HCT116 (cell line): ENCODE results near the gene ADGRD1. TPM values are rescaled to one million over a fixed set of nuclear protein-coding genes. Genes with fewer than 3 reads are reported as not detected.

Source experiments
- ATAC-seq: fragments of 200-7000 bp; cut with Tn5 transposase; 2 replicates; pipeline ENCODE4 v1.9.1; 2020; ENCODE audit warnings: mild to moderate bottlenecking, moderate library complexity
- BruUV-seq: library from RNA; stranded (reverse); fragments of 400-500 nt; replicated peaks from 2 replicates; lab custom pipeline; 2021; lab: Mats Ljungman, UMichigan
- CTCF ChIA-PET: fragments of 300-600 bp; sonication (Branson Sonifier 250); formaldehyde crosslinking; loops from one replicate; lab custom pipeline; 2021; ENCODE audit warnings: antibody characterized with exemption; lab: Charles Lee
- POLR2A ChIA-PET: fragments of 300-600, 350-600 bp; sonication (Branson Sonifier 250); formaldehyde crosslinking; loops from one replicate; lab custom pipeline; 2021; ENCODE audit warnings: antibody characterized with exemption; lab: Charles Lee
- RAD21 ChIA-PET, 2 experiments: fragments of 300-600 bp; sonication (Branson Sonifier 250); formaldehyde crosslinking; loops; one replicate each; lab custom pipeline; 2023; ENCODE audit warnings: low total read pairs in 2 of 2; ENCODE audit not compliant: uncharacterized antibody in 2 of 2, unreplicated experiment in 2 of 2, low non-redundant PET in 1 of 2; lab: Charles Lee
- DNase-seq: peaks from one replicate; pipeline ENCODE4 v3.0.0-alpha.2; 2010; ENCODE audit warnings: low read depth, low spot score
- H2AFZ ChIP-seq: fragments of 200-600 bp; shearing (Covaris generic), sonication (generic); 2 replicates; pipeline ENCODE4 v1.6.1; 2017; ENCODE audit warnings: low read depth, mixed run types, mixed read lengths, antibody characterized with exemption, low read length; ENCODE audit not compliant: poor library complexity, severe bottlenecking
- H3K27ac ChIP-seq: 2 replicates; pipeline ENCODE4 v1.5.1; 2012; ENCODE audit warnings: low read depth, low read length
- H3K27me3 ChIP-seq: fragments of 200-600 bp; sonication (generic); 2 replicates; pipeline ENCODE4 v1.6.1; 2016; ENCODE audit warnings: mixed run types, low read length, mixed read lengths; ENCODE audit not compliant: insufficient read depth
- H3K36me3 ChIP-seq, 2 experiments: fragments of 200-500 bp in 1 of 2; fragments of 200-600 bp in 1 of 2; sonication (Bioruptor generic) in 1 of 2; sonication (generic) in 1 of 2; 2 replicates each; pipeline versions ENCODE4 v1.5.1 to v1.6.1; 2014 to 2016; ENCODE audit warnings: low read length in 2 of 2, inconsistent platforms in 1 of 2, mixed read lengths in 1 of 2, mixed run types in 1 of 2; ENCODE audit not compliant: insufficient read depth in 2 of 2, control insufficient read depth in 1 of 2
- H3K4me1 ChIP-seq, 2 experiments: fragments of 200-600 bp in 1 of 2; sonication (generic) in 1 of 2; 2 replicates each; pipeline versions ENCODE4 v1.5.1 to v1.6.1; 2012 to 2017; ENCODE audit warnings: low read length in 2 of 2, inconsistent platforms in 1 of 2, mild to moderate bottlenecking in 1 of 2, mixed read lengths in 1 of 2, mixed run types in 1 of 2, moderate library complexity in 1 of 2; ENCODE audit not compliant: insufficient read depth in 2 of 2, control insufficient read depth in 1 of 2
- H3K4me2 ChIP-seq: fragments of 200-600 bp; sonication (generic); 2 replicates; pipeline ENCODE4 v1.6.1; 2017; ENCODE audit warnings: mixed run types, low read length, mixed read lengths
- H3K4me3 ChIP-seq, 2 experiments: fragments of 200-600 bp in 1 of 2; sonication (generic) in 1 of 2; replicated peaks in 1 of 2; 2 replicates each; pipeline ENCODE4 v1.5.1; 2011 to 2016; ENCODE audit warnings: low read length in 2 of 2, control low read depth in 1 of 2, low read depth in 1 of 2, mild to moderate bottlenecking in 1 of 2, mixed read lengths in 1 of 2, mixed run types in 1 of 2
- H3K79me2 ChIP-seq: fragments of 200-600 bp; sonication (generic); 2 replicates; pipeline ENCODE4 v1.6.1; 2017; ENCODE audit warnings: mild to moderate bottlenecking, mixed run types, low read length, moderate library complexity, mixed read lengths; ENCODE audit not compliant: insufficient read depth
- H3K9ac ChIP-seq: fragments of 200-600 bp; sonication (generic); 2 replicates; pipeline ENCODE4 v1.6.1; 2016; ENCODE audit warnings: low read length, mixed read lengths
- H3K9me2 ChIP-seq: fragments of 200-600 bp; sonication (generic), shearing (Covaris generic); 2 replicates; pipeline ENCODE4 v1.6.1; 2017; ENCODE audit warnings: mixed run types, mild to moderate bottlenecking, moderate library complexity; ENCODE audit not compliant: insufficient read depth
- H3K9me3 ChIP-seq, 2 experiments: fragments of 200-500 bp in 1 of 2; fragments of 200-600 bp in 1 of 2; sonication (Bioruptor generic) in 1 of 2; sonication (generic) in 1 of 2; 2 replicates each; pipeline ENCODE4 v1.6.1; 2014 to 2017; ENCODE audit warnings: low read length in 2 of 2, mixed read lengths in 2 of 2, inconsistent platforms in 1 of 2, low read depth in 1 of 2, mild to moderate bottlenecking in 1 of 2, mixed run types in 1 of 2, moderate library complexity in 1 of 2; ENCODE audit not compliant: control insufficient read depth in 1 of 2, insufficient read depth in 1 of 2
- H4K20me1 ChIP-seq: fragments of 200-600 bp; sonication (generic), shearing (Covaris generic); 2 replicates; pipeline ENCODE4 v1.6.1; 2017; ENCODE audit warnings: mixed run types, mild to moderate bottlenecking, moderate library complexity; ENCODE audit not compliant: insufficient read depth
- ATF3 ChIP-seq: IDR thresholded peaks from 2 replicates; pipeline ENCODE4 v1.6.1; 2012
- CBX3 ChIP-seq: IDR thresholded peaks from 2 replicates; pipeline ENCODE4 v1.6.1; 2012; ENCODE audit warnings: low read depth
- CEBPB ChIP-seq: IDR thresholded peaks from 2 replicates; pipeline ENCODE4 v1.6.1; 2012; ENCODE audit warnings: low read depth
- CTCF ChIP-seq, 3 experiments: fragments of 200-600 bp in 1 of 3; sonication (generic) in 1 of 3; IDR thresholded peaks in 2 of 3; conservative IDR thresholded peaks in 1 of 3; 2 replicates each; pipeline ENCODE4 v1.5.1; 2012 to 2017; ENCODE audit warnings: low read depth in 2 of 3, low read length in 2 of 3, antibody characterized with exemption in 1 of 3, borderline replicate concordance in 1 of 3, control low read depth in 1 of 3, mild to moderate bottlenecking in 1 of 3, mixed read lengths in 1 of 3, mixed run types in 1 of 3, moderate library complexity in 1 of 3; ENCODE audit not compliant: insufficient read depth in 1 of 3
- EGR1 ChIP-seq: IDR thresholded peaks from 2 replicates; pipeline ENCODE4 v1.6.1; 2012; ENCODE audit warnings: low read depth
- ELF1 ChIP-seq: IDR thresholded peaks from 2 replicates; pipeline ENCODE4 v1.6.1; 2012; ENCODE audit warnings: low read depth, borderline replicate concordance
- EZH2 ChIP-seq: fragments of 200-600 bp; sonication (generic); IDR thresholded peaks from 2 replicates; pipeline ENCODE4 v1.6.1; 2017; ENCODE audit warnings: antibody characterized with exemption, mixed run types
- EZH2phosphoT487 ChIP-seq: fragments of 200-600 bp; IDR thresholded peaks from 2 replicates; pipeline ENCODE4 v1.6.1; 2018; ENCODE audit warnings: antibody characterized with exemption, borderline replicate concordance
- FOSL1 ChIP-seq: IDR thresholded peaks from 2 replicates; pipeline ENCODE4 v1.6.1; 2012; ENCODE audit warnings: low read depth
- JUND ChIP-seq: IDR thresholded peaks from 2 replicates; pipeline ENCODE4 v1.6.1; 2012
- POLR2AphosphoS5 ChIP-seq: IDR thresholded peaks from 2 replicates; pipeline ENCODE4 v1.6.1; 2011; ENCODE audit warnings: mild to moderate bottlenecking, low read depth, low read length, moderate library complexity
- RAD21 ChIP-seq: IDR thresholded peaks from 2 replicates; pipeline ENCODE4 v1.6.1; 2012; ENCODE audit warnings: low read depth, mild to moderate bottlenecking
- REST ChIP-seq: IDR thresholded peaks from 2 replicates; pipeline ENCODE4 v1.6.1; 2012; ENCODE audit warnings: low read depth
- SP1 ChIP-seq: IDR thresholded peaks from 2 replicates; pipeline ENCODE4 v1.6.1; 2012; ENCODE audit warnings: low read depth
- SRF ChIP-seq: IDR thresholded peaks from 2 replicates; pipeline ENCODE4 v1.6.1; 2012; ENCODE audit warnings: low read depth
- TCF7L2 ChIP-seq: IDR thresholded peaks from 2 replicates; pipeline ENCODE4 v1.7.0; 2011; ENCODE audit warnings: borderline replicate concordance, inconsistent platforms; ENCODE audit not compliant: insufficient read depth, insufficient read length; ENCODE audit errors: extremely low read depth
- YY1 ChIP-seq: IDR thresholded peaks from 2 replicates; pipeline ENCODE4 v1.6.1; 2011; ENCODE audit warnings: low read length, low read depth, moderate library complexity, mild to moderate bottlenecking; ENCODE audit not compliant: insufficient replicate concordance; ENCODE audit errors: extremely low read depth
- ZFX ChIP-seq: fragments of 450-650 bp; IDR thresholded peaks from 2 replicates; pipeline ENCODE4 v1.6.1; 2017
- ZNF274 ChIP-seq: fragments of 200-500 bp; sonication (Bioruptor generic); IDR thresholded peaks from 2 replicates; pipeline ENCODE4 v1.6.1; 2014; ENCODE audit warnings: mild to moderate bottlenecking, low read depth, low read length, inconsistent platforms
- intact Hi-C: fragments of 100-400 bp; cut with micrococcal nuclease; formaldehyde crosslinking; loops from 2 replicates; pipeline ENCODE4 v1.10.0; 2022
- total RNA-seq: library from RNA; stranded (reverse); gene quantifications from one replicate; pipeline ENCODE4 v1.2.1, GENCODE V29; 2021; ENCODE audit not compliant: unreplicated experiment

Gene ADGRD1
- total RNA-seq, 1 experiment from 2014 or later: 0.44 TPM

- H3K4me3 ChIP-seq: no peak overlapping the region
- no peak overlapping the region for H3K9ac ChIP-seq
- H3K9me3 ChIP-seq: no peaks in the 10 kb centered on the region
- no peak overlapping the region for H3K27ac ChIP-seq
- no peak overlapping the region for H2AFZ ChIP-seq
- ChIA-PET POLR2A (no interaction called here), RAD21 (no interaction called here), CTCF (no interaction called here)
- H3K9me2 ChIP-seq: no peaks in the 10 kb centered on the region
- H4K20me1 ChIP-seq: no peaks in the 10 kb centered on the region
- intact Hi-C loops: no loop called here
- H3K4me2 ChIP-seq: no peak overlapping the region
- TF ChIP-seq POLR2AphosphoS5: no peak
- TF ChIP-seq CBX3: no peak
- TF ChIP-seq CEBPB: no peak
- no peak for TF ChIP-seq EGR1
- no peak for TF ChIP-seq EZH2
- TF ChIP-seq JUND: no peak
- TF ChIP-seq CTCF (IDR thresholded peaks at IDR 0.05 in 2 of 3, conservative IDR thresholded peaks at IDR 0.05 in 1 of 3; ENCODE audit: borderline replicate concordance in 1 of 3, insufficient read depth in 1 of 3, low read depth in 2 of 3, low read length in 2 of 3): no peak
- TF ChIP-seq REST: no peak
- TF ChIP-seq EZH2phosphoT487: no peak
- TF ChIP-seq FOSL1: no peak
- no peak for TF ChIP-seq ZNF274
- TF ChIP-seq YY1: no peak
- TF ChIP-seq ELF1: no peak
- no peak for TF ChIP-seq TCF7L2
- no peak for TF ChIP-seq RAD21
- no peak for TF ChIP-seq ATF3
- no peak for TF ChIP-seq SP1
- TF ChIP-seq ZFX: no peak
- no peak for TF ChIP-seq SRF
- no peaks in the 10 kb centered on the region for H3K36me3 ChIP-seq
- ATAC-seq (no peak), DNase-seq (no peak)
- no peaks in the 10 kb centered on the region for H3K79me2 ChIP-seq
- no peaks in the 10 kb centered on the region for H3K27me3 ChIP-seq
- BruUV-seq: no TSS peak
- H3K4me1 ChIP-seq: no peaks in the 10 kb centered on the region
These were observed 79.8 kb downstream of the ADGRD1 start for GRCh38 chr12:131033486-131033885.
